K562 (cell line): Measurements from ENCODE around the gene ACBD3. TPM values are rescaled to one million over a fixed set of nuclear protein-coding genes. Genes with fewer than 3 reads are reported as not detected.
A peak's percentile ranks its signal among the peaks of the same experiment; 100 is the strongest.

Experiments used
- ATAC-seq: fragments of 200-7000 bp; cut with Tn5 transposase; 3 replicates; pipeline ENCODE4 v1.9.1; 2020; ENCODE audit warnings: moderate library complexity
- BruUV-seq: library from RNA; stranded (reverse); fragments of 400-500 nt; replicated peaks from 2 replicates; lab custom pipeline; 2021; lab: Mats Ljungman, UMichigan
- CTCF ChIA-PET: fragments of 300-600 bp; formaldehyde crosslinking; extraction: SDS; loops from one replicate; lab custom pipeline; 2021; ENCODE audit warnings: low intra/inter-chr PET ratio; lab: Yijun Ruan, JAX
- POLR2A ChIA-PET: fragments of 300-600, 350-650 bp; sonication (Branson Sonifier 250); formaldehyde crosslinking; extraction: SDS; loops from one replicate; lab custom pipeline; 2021; ENCODE audit warnings: antibody characterized with exemption, inconsistent platforms; lab: Yijun Ruan, JAX
- DNase-seq, 4 experiments: peaks; one replicate each; pipeline versions ENCODE4 v3.0.0 to v3.0.0-alpha.2; 2011 to 2018; ENCODE audit warnings: low spot score in 3 of 4, mixed read lengths in 3 of 4; ENCODE audit errors: extremely low read depth in 1 of 4
- FAIRE-seq: peaks from 2 replicates; lab custom pipeline; 2011; peaks lifted over from hg19 to GRCh38; lab: Jason Lieb, UNC
- H2AFZ ChIP-seq: 2 replicates; pipeline ENCODE4 v1.6.0; 2011; ENCODE audit warnings: low read depth, low read length, control low read depth, inconsistent platforms
- H3K27ac ChIP-seq: fragments of 200-600 bp; 3 replicates; pipeline ENCODE4 v1.8.0; 2011; ENCODE audit warnings: low read depth, mild to moderate bottlenecking, control low read depth, inconsistent platforms, low read length, moderate library complexity, mixed read lengths; ENCODE audit errors: extremely low read depth
- H3K27me3 ChIP-seq, 2 experiments: fragments of 300-600 bp in 1 of 2; 2 replicates in 1 of 2; 3 replicates in 1 of 2; pipeline versions ENCODE4 v1.6.0 to v1.8.0; 2011; ENCODE audit warnings: inconsistent platforms in 2 of 2, low read length in 2 of 2, mild to moderate bottlenecking in 1 of 2, mixed read lengths in 1 of 2, moderate library complexity in 1 of 2; ENCODE audit not compliant: control insufficient read depth in 2 of 2, insufficient read depth in 2 of 2
- H3K36me3 ChIP-seq: fragments of 300-600 bp; 3 replicates; pipeline ENCODE4 v1.8.0; 2011; ENCODE audit warnings: mild to moderate bottlenecking, low read length, inconsistent platforms; ENCODE audit not compliant: control insufficient read depth, insufficient read depth
- H3K4me1 ChIP-seq, 2 experiments: fragments of 200-600 bp in 1 of 2; replicated peaks in 1 of 2; 2 replicates in 1 of 2; 3 replicates in 1 of 2; pipeline versions ENCODE4 v1.5.1 to v1.8.0; 2011; ENCODE audit warnings: inconsistent platforms in 2 of 2, low read length in 2 of 2, mild to moderate bottlenecking in 1 of 2, mixed read lengths in 1 of 2, moderate library complexity in 1 of 2; ENCODE audit not compliant: control insufficient read depth in 2 of 2, insufficient read depth in 2 of 2
- H3K4me2 ChIP-seq: 2 replicates; pipeline ENCODE4 v1.6.1; 2011; ENCODE audit warnings: low read length, control low read depth, inconsistent platforms, mixed read lengths; ENCODE audit not compliant: insufficient read depth
- H3K4me3 ChIP-seq: fragments of 200-600 bp; sonication (generic), shearing (Covaris generic); 2 replicates; pipeline ENCODE4 v1.5.1; 2016; ENCODE audit warnings: control low read depth, inconsistent platforms
- H3K79me2 ChIP-seq: fragments of 200-600 bp; 3 replicates; pipeline ENCODE4 v1.8.0; 2011; ENCODE audit warnings: low read length, inconsistent platforms; ENCODE audit not compliant: control insufficient read depth, insufficient read depth
- H3K9ac ChIP-seq, 2 experiments: 2 replicates each; pipeline versions ENCODE4 v1.6.0 to v1.6.1; 2011; ENCODE audit warnings: low read depth in 2 of 2, low read length in 2 of 2, control low read depth in 1 of 2, inconsistent platforms in 1 of 2, mild to moderate bottlenecking in 1 of 2, mixed read lengths in 1 of 2; ENCODE audit not compliant: insufficient read depth in 1 of 2
- H3K9me1 ChIP-seq: one replicate; pipeline ENCODE4 v1.6.0; 2011; ENCODE audit warnings: inconsistent platforms, mild to moderate bottlenecking, low read length, moderate library complexity; ENCODE audit not compliant: control insufficient read depth, insufficient read depth
- H3K9me3 ChIP-seq: replicated peaks from 2 replicates; pipeline ENCODE4 v1.5.1; 2011; ENCODE audit warnings: low read depth, low read length, inconsistent platforms; ENCODE audit not compliant: control insufficient read depth, insufficient read depth
- H4K20me1 ChIP-seq: replicated peaks from 2 replicates; pipeline ENCODE4 v1.6.1; 2011; ENCODE audit warnings: low read length, inconsistent platforms, mixed read lengths; ENCODE audit not compliant: control insufficient read depth, insufficient read depth
- ADNP ChIP-seq: fragments of 200-800 bp; sonication (Bioruptor generic); IDR thresholded peaks from 2 replicates; pipeline ENCODE4 v1.6.1; 2016; ENCODE audit warnings: missing genetic modification characterization, missing compliant biosample characterization
- CREM ChIP-seq: IDR thresholded peaks from 2 replicates; pipeline ENCODE4 v1.6.1; 2014; ENCODE audit warnings: antibody characterized with exemption, low read depth
- EP300 ChIP-seq: IDR thresholded peaks from 2 replicates; pipeline ENCODE4 v1.6.1; 2012; ENCODE audit warnings: low read length, improper control_type of control experiment
- ETV1 ChIP-seq: fragments of 450-650 bp; conservative IDR thresholded peaks from 2 replicates; pipeline ENCODE4 v1.6.1; 2016; ENCODE audit warnings: missing genetic modification characterization, control low read depth, low read depth, missing compliant biosample characterization
- GTF2E2 ChIP-seq: fragments of 200-800 bp; sonication (Bioruptor generic); IDR thresholded peaks from 2 replicates; pipeline ENCODE4 v1.6.1; 2016; ENCODE audit warnings: missing genetic modification characterization, missing compliant biosample characterization
- HDAC1 ChIP-seq, 2 experiments: fragments of 450-650 bp; IDR thresholded peaks; 2 replicates each; pipeline ENCODE4 v1.6.1; 2016 to 2017; ENCODE audit warnings: inconsistent platforms in 1 of 2, mild to moderate bottlenecking in 1 of 2, moderate library complexity in 1 of 2
- PHF20 ChIP-seq: fragments of 450-650 bp; IDR thresholded peaks from 2 replicates; pipeline ENCODE4 v1.6.1; 2018; ENCODE audit not compliant: partially characterized antibody
- RB1 ChIP-seq: fragments of 450-650 bp; IDR thresholded peaks from 2 replicates; pipeline ENCODE4 v1.6.1; 2017; ENCODE audit warnings: low read depth, mild to moderate bottlenecking
- SMARCA4 ChIP-seq: fragments of 450-650 bp; IDR thresholded peaks from 2 replicates; pipeline ENCODE4 v1.6.1; 2016
- TAF7 ChIP-seq: fragments of 450-650 bp; IDR thresholded peaks from 2 replicates; pipeline ENCODE4 v1.6.1; 2016; ENCODE audit warnings: missing genetic modification characterization, missing compliant biosample characterization
- ZNF224 ChIP-seq: sonication (generic); formaldehyde crosslinking; IDR thresholded peaks from 2 replicates; pipeline ENCODE4 v1.8.0; 2022; ENCODE audit warnings: mild to moderate bottlenecking, missing genetic modification reagents
- ZNF263 ChIP-seq: sonication (generic); formaldehyde crosslinking; IDR thresholded peaks from 2 replicates; pipeline ENCODE4 v1.8.0; 2022; ENCODE audit warnings: mild to moderate bottlenecking, missing genetic modification reagents, borderline replicate concordance
- ZNF76 ChIP-seq: fragments of 250-450 bp; sonication (Bioruptor Pico); IDR thresholded peaks from 2 replicates; pipeline ENCODE4 v1.4.0; 2020; ENCODE audit warnings: mild to moderate bottlenecking, moderate library complexity, borderline replicate concordance
- ZSCAN32 ChIP-seq: fragments of 450-650 bp; formaldehyde crosslinking; IDR thresholded peaks from 2 replicates; pipeline ENCODE4 v1.4.0; 2020; ENCODE audit warnings: mild to moderate bottlenecking, moderate library complexity
- WGBS: fragments of 100-300 bp; shearing (Covaris generic); methylation state at CpG from one replicate; pipeline ENCODE4 v1.1.6; 2016; ENCODE audit warnings: low coverage, mixed read lengths; ENCODE audit not compliant: insufficient coverage; ENCODE audit errors: missing lambda C conversion rate; 5-methylcytosine and 5-hydroxymethylcytosine counted together
- in situ Hi-C: fragments of 300-500 bp; cut with MboI; formaldehyde crosslinking; loops from 4 replicates; pipeline ENCODE4 v1.15.0; 2018; ENCODE audit warnings: inconsistent platforms, mixed read lengths
- intact Hi-C: fragments of 100-400 bp; cut with micrococcal nuclease; formaldehyde crosslinking; loops from 2 replicates; pipeline ENCODE4 v1.14.2; 2022
- polyA plus RNA-seq, 8 experiments: library from polyadenylated mRNA; depleted of rRNA in 4 of 8; stranded (reverse) in 5 of 8; unstranded in 3 of 8; fragments of >200 nt; fragmentation: Nextera tagmentation in 2 of 8; fragmentation: Illumina TruSeq in 1 of 8; extraction: Ambion mirVana in 2 of 8; extraction: Trizol in 1 of 8; gene quantifications; 2 replicates each; pipeline versions ENCODE4 v1.2.1 to v1.2.3, GENCODE V29; 2011 to 2014; ENCODE audit warnings: inconsistent platforms in 1 of 8, missing spikeins in 1 of 8
- total RNA-seq, 7 experiments: library from RNA; depleted of rRNA in 6 of 7; stranded (reverse); fragments of >200 nt in 6 of 7; fragmentation: Illumina TruSeq in 2 of 7; extraction: Trizol in 2 of 7; gene quantifications; 2 replicates each; pipeline versions ENCODE4 v1.2.1 to v1.2.3, GENCODE V29; 2011 to 2021; ENCODE audit warnings: low replicate concordance in 1 of 7
- TF ChIP-seq, protein P1 (sequence below): sonication (generic); formaldehyde crosslinking; IDR thresholded peaks from 2 replicates; pipeline ENCODE4 v1.8.1; 2023; ENCODE audit warnings: missing genetic modification reagents, mild to moderate bottlenecking, borderline replicate concordance
- TF ChIP-seq, protein P2 (sequence below), 2 experiments: fragments of 450-650 bp; IDR thresholded peaks; 2 replicates each; pipeline ENCODE4 v1.6.1; 2016
- TF ChIP-seq, protein P3 (sequence below), 3 experiments: fragments of 200-800 bp in 1 of 3; sonication (Bioruptor generic) in 1 of 3; sonication (generic) in 1 of 3; formaldehyde crosslinking in 1 of 3; IDR thresholded peaks; 2 replicates each; pipeline versions ENCODE4 v1.6.1 to v1.8.0; 2016 to 2022; ENCODE audit warnings: mild to moderate bottlenecking in 2 of 3, missing compliant biosample characterization in 2 of 3, missing genetic modification characterization in 2 of 3, missing genetic modification reagents in 1 of 3

The ACBD3 gene
- total and polyA plus RNA-seq, 9 of the 15 experiments (the other 6 are each of a cell fraction or from before 2014, with no cell fraction given), result 11.1 to 36.7 (median 26.9) TPM

DNA sequence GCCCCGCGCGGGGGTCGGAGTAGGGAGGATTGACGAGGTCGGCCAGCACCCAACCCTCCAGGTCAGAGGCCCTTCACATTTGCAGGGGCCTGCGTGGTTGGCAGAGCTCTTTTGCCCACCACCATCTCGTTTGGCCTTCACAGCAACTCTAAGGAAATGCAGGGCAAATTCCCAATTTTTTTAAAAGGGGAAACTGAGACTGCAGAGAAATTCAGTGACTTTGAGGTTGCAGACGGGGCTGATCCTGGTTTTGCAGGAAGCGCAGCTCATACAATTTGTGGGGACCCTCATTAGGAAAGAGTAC is 430 bp upstream of the ACBD3 start:
- H3K9me1 ChIP-seq, result no peaks in the 10 kb centered on the region
- peak overlapping the region; percentile 100 for H2AFZ ChIP-seq
- TSS peak; percentile 90 for BruUV-seq
- H3K36me3 ChIP-seq, result peaks cover 17% of the 10 kb centered on the region; the same call in 2 of the 3 replicates
- H3K9ac ChIP-seq, result peak overlapping the region; percentile 93 to 96
- H3K27ac ChIP-seq, result peak overlapping the region; percentile 88
- 6% methylated on average over 10 of the region's 10 CpGs for WGBS
- peak overlapping the region; percentile 97 for H3K4me3 ChIP-seq
- in situ Hi-C loops (no loop called here), intact Hi-C loops (no loop called here)
- POLR2A ChIA-PET, result interaction anchor here (1.0 to 1.2 kb wide), 2 partner anchors 43 to 124 kb away, joined by 3 read pairs; partner anchors contain the start of gene H3-3A
- CTCF ChIA-PET, result no interaction called here
- H3K79me2 ChIP-seq, result peaks cover 49% of the 10 kb centered on the region
- H4K20me1 ChIP-seq, result peaks cover 15% of the 10 kb centered on the region; the same call in 1 of the 2 replicates
- H3K9me3 ChIP-seq, result no peaks in the 10 kb centered on the region
- FAIRE-seq, result no peak
- ATAC-seq, result no peak
- peaks cover 6 to 15% of the 10 kb centered on the region in 2 experiments for H3K4me1 ChIP-seq
- H3K4me2 ChIP-seq, result peak overlapping the region; percentile 88
- H3K27me3 ChIP-seq, result no peaks in the 10 kb centered on the region
- DNase-seq, result no peak
- TF ChIP-seq ETV1 (tag) (no peak), ZNF224 (CRISPR knock-in tag) (no peak), ZSCAN32 (CRISPR knock-in tag) (no peak), GTF2E2 (tag) (peak; percentile 51; the same call in 1 of the 2 replicates), EP300 (no peak), RB1 (no peak), PHF20 (no peak), ADNP (no peak), TAF7 (no peak), ZNF76 (CRISPR knock-in tag) (no peak), HDAC1 (IDR thresholded peaks at IDR 0.05) (no peak), ZNF263 (CRISPR knock-in tag) (no peak), SMARCA4 (no peak; the same call in 1 of the 2 replicates), CREM (no peak)
- TF ChIP-seq, protein P1, sequence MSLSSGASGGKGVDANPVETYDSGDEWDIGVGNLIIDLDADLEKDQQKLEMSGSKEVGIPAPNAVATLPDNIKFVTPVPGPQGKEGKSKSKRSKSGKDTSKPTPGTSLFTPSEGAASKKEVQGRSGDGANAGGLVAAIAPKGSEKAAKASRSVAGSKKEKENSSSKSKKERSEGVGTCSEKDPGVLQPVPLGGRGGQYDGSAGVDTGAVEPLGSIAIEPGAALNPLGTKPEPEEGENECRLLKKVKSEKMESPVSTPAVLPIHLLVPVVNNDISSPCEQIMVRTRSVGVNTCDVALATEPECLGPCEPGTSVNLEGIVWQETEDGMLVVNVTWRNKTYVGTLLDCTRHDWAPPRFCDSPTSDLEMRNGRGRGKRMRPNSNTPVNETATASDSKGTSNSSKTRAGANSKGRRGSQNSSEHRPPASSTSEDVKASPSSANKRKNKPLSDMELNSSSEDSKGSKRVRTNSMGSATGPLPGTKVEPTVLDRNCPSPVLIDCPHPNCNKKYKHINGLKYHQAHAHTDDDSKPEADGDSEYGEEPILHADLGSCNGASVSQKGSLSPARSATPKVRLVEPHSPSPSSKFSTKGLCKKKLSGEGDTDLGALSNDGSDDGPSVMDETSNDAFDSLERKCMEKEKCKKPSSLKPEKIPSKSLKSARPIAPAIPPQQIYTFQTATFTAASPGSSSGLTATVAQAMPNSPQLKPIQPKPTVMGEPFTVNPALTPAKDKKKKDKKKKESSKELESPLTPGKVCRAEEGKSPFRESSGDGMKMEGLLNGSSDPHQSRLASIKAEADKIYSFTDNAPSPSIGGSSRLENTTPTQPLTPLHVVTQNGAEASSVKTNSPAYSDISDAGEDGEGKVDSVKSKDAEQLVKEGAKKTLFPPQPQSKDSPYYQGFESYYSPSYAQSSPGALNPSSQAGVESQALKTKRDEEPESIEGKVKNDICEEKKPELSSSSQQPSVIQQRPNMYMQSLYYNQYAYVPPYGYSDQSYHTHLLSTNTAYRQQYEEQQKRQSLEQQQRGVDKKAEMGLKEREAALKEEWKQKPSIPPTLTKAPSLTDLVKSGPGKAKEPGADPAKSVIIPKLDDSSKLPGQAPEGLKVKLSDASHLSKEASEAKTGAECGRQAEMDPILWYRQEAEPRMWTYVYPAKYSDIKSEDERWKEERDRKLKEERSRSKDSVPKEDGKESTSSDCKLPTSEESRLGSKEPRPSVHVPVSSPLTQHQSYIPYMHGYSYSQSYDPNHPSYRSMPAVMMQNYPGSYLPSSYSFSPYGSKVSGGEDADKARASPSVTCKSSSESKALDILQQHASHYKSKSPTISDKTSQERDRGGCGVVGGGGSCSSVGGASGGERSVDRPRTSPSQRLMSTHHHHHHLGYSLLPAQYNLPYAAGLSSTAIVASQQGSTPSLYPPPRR (CRISPR knock-in tag), result no peak
- TF ChIP-seq, protein P2, sequence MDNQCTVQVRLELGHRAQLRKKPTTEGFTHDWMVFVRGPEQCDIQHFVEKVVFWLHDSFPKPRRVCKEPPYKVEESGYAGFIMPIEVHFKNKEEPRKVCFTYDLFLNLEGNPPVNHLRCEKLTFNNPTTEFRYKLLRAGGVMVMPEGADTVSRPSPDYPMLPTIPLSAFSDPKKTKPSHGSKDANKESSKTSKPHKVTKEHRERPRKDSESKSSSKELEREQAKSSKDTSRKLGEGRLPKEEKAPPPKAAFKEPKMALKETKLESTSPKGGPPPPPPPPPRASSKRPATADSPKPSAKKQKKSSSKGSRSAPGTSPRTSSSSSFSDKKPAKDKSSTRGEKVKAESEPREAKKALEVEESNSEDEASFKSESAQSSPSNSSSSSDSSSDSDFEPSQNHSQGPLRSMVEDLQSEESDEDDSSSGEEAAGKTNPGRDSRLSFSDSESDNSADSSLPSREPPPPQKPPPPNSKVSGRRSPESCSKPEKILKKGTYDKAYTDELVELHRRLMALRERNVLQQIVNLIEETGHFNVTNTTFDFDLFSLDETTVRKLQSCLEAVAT (IDR thresholded peaks at IDR 0.05), result no peak; a peak in 1 of 4 replicates
- TF ChIP-seq, protein P3, sequence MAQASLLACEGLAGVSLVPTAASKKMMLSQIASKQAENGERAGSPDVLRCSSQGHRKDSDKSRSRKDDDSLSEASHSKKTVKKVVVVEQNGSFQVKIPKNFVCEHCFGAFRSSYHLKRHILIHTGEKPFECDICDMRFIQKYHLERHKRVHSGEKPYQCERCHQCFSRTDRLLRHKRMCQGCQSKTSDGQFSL (CRISPR knock-in tag; IDR thresholded peaks at IDR 0.05), result 0 out of 2 replicates have a peak, but pooled peaks have one; percentile 15
- TF ChIP-seq, protein P3 (tag; IDR thresholded peaks at IDR 0.05), result peak in 1 of 2 experiments; percentile 44; a peak in 2 of 4 replicates
